Eye (tissue), 1 donor: ENCODE data around the gene RASGRF2.

Experiments
- DNase-seq: peaks from one replicate; pipeline ENCODE4 v3.0.0-alpha.2; 2015

The RASGRF2 gene

GRCh38 chr5:81213070-81213469 is 252.9 kb downstream of the RASGRF2 start:
- DNase-seq, result no peak

GRCh38 chr5:81214848-81215247 is 254.7 kb downstream of the RASGRF2 start:
- DNase-seq, result no peak

GRCh38 chr5:81216152-81216551 is 256.0 kb downstream of the RASGRF2 start:
- no peak for DNase-seq

DNA sequence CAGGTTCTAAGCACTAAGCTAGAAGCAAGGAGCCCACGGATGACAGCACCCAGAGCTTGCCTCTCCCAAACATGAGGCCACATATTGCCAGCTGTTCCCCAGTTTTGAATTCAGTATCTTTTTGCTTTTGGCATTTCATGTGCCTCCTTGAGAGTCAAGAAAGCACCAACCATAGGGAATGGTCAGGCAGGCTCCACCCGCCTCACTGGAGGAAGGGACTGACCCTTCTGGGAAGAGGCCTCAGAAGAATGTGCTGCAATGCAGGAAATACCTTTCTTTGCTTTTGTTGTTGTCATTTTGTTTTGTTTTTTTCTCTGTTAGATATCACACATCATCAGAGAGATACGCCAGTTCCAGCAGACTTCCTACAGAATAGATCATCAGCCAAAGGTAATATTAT is 259.2 kb downstream of the RASGRF2 start:
- no peak for DNase-seq

DNA sequence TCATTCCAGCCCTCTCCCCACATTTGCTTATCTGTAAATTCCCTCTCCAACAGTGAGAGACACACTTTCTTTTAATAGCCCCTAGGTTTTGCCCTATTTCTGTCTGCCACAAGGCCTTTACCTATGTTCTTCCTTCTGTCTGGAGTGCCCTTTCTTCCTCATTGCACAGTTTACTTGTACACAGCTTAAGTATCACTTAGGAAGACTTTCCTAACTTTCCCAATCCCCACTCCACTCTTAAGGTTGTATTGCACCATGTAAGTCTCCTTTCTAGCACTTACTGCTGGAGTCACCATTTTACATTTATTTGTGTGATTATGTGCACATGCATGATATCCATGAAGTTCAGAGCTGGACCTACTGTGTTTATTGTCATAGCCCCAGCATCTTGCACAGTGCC is 262.1 kb downstream of the RASGRF2 start:
- no peak for DNase-seq

DNA sequence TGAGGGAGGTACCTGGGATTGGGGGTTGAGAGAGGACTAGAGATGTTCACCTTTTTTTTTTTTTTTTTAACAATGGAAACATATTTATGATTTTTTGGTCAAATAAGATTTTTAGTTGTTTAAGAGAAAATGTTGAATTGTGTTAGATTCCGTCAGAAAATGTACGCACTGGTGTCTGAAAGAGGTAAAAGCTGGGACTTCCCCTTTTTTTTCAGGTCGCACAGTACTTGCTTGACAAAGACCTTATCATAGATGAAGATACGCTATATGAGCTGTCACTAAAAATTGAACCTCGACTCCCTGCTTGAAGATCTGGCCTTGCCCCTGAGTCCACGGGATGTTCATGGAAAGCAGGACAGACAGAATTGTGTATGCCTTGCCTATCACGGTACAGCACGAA is 265.3 kb downstream of the RASGRF2 start:
- no peak for DNase-seq

DNA sequence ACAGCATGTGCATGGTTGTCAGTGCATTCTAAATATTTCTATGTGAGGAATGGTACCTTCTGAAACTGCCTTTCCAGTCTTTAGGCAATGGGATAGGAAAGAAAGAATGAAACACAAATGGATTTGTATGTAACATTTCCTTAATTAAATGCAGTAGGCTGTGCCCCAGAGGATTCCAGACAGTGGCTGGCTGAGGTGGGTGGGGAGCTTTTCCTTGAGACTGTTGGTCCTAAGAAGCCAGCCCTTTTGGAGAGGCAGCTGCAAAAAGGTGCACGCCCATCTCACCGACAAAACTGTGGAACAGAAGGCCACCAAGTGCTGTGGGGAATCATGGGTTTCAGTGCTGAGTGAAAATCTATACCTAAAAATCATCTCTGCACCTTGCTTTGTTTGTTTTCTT is 266.1 kb downstream of the RASGRF2 start:
- DNase-seq, result no peak

GRCh38 chr5:81226949-81227348 is 266.8 kb downstream of the RASGRF2 start:
- no peak for DNase-seq

- DNase-seq, result no peak
Measured at GRCh38 chr5:81228084-81228483, 267.9 kb downstream of the RASGRF2 start.

DNA sequence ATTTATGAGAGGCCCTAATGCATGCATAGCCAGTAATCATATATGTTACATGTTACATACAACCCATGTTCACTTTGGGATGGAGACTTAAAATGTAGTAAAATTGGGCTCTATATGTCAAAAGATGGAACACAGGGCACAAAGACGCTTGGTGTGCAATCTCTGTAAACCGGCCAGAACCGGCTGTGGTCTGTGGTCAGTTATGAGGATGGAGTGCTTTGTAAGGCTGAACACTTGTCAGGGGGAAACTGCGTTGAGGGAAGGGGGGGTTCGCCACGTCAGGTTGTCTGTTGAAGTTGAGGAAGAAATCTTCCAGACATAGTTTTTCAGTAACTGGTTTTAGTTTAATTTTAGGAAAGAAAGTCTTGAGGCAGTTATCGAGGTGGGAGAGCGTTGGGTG is 270.3 kb downstream of the RASGRF2 start:
- no peak for DNase-seq

DNA sequence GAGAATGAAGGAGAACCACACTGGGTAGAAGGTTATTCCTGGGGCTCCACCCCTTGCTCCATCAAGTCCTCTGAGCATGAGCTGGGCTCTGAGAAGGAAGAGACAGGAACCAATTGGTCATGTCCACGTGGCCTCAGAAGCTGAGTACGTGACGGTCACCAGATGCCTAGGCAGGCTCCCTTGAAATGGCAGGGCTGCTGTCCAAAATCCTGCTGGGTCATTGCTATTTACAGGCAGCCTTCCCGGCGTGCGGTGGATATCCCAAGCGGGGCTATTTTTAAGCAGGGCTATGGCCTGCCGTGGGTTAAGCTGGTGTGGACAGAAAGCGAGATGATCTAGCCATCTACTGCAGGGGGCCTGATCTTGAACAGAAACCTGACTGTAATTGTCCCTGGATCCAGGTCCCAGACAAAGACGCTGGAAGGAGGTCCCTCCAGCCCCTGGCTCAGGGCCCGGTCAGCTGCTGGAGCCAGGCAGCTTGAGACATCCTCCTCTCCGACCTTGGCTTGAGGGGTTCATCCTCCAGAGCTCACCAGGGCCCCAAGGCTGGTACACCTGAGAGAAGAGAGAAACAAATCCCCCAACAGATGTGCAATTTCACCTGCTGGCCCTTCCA is 272.4 kb downstream of the RASGRF2 start:
- DNase-seq, result no peak

DNA sequence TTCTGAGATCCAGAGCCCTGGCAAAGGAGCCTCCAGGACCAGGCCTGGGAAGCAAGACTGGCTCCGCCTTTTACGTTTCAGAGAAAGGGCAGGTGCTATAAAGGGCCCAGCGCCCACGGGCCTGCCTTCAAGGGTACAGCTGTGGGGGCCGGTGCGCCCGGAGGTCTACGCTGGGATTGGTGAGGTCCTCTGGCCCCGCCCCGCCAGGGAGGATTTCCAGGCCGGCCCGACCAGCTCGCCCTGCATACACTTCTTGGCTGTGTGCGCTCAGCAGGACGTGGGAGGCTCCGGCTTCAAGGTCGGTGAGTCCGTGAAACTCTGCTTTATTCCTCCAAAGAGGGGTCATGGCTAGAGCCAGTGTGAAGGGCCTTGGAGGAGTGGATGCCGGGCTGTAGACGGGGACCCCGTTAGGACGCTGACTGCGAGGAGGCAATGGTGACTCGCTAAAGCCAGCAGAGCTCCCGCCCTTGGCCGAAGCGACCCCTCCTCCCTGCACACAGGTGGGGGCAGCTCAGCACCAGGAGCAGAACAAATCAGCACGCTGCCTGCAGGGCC is 273.0 kb downstream of the RASGRF2 start, which contains the start of gene CKMT2:
CKMT2 (plus strand) TSS at position 243 of the 555 bp plus-strand sequence. CDS start 17,811 bp downstream, outside the sequence.
- DNase-seq, result peak; percentile 77

- no peak for DNase-seq
Measured at GRCh38 chr5:81234299-81234698, 274.1 kb downstream of the RASGRF2 start.

- DNase-seq, result no peak
Measured at GRCh38 chr5:81234801-81235200, 274.6 kb downstream of the RASGRF2 start.

DNA sequence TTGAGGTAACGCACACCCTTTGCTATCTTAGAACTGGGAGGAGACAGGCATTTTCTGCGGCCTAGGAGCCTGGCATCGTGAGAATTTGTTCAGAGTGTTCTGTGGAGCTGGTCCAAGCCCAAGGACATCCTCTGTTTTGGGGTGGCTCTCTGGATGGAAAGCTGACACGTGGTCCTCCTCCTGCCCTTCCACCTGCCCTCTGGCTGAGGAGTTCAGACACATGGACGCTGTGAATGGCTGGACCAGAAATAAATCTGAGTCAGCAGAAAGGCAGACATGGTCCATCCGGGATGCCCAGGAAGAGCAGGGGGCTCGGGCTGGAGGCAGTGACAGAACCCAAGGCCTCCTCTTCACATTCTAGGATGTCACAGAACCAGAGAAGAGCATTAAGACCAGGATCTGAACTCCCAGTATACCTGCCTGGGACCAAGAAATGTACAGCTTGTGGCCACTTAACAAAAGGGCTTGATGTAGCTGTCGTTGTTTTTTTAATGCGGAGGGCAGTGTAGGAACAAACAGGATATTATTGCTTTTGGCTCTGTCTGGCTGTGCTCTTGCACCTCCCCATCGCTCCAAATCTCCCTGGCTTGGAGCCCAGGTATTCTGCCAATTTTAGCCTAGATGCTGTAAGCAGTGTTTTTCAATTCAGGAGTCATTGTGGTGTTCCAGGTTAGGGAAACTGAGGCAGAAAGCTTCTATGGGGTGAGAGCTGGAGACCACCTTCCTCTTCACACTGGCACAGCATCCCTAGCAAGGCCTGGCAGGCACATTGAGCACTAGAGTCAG is 275.3 kb downstream of the RASGRF2 start:
- DNase-seq, result no peak

GRCh38 chr5:81238460-81238859 is 278.3 kb downstream of the RASGRF2 start:
- DNase-seq, result no peak

GRCh38 chr5:81239613-81240012 is 279.4 kb downstream of the RASGRF2 start:
- DNase-seq, result no peak

GRCh38 chr5:81241001-81241400 is 280.8 kb downstream of the RASGRF2 start:
- DNase-seq, result no peak

DNA sequence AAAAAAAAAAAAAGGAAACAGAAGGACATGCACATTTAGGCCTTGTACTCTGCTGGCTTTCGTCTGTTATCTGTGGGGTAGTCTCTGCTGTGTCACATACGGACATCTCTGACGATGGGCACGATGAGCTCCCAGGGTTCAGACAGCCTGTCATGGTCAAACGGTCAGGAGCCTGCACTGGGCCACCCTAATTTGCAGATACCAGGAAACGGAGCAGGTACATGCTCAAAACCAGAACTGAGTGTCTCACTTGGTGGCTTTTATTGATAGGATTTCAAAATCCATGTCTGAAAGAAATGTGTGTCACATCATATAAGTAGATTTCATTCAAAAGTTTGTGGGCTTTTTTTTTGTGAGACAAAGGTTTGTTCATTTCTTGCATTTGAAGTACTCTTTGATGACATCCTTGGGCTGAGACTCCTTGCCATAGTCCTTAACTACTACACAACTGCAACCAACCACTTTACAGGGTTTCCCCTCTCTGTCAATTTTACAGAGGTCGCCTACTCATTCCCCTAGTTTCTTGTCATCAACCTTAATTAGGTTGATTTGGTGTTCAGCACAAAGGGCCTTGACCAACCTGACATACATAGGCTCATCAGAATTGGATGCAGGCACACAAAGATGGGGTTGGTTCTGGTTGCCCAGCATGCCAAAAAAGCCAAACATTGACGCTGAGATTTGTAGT is 281.9 kb downstream of the RASGRF2 start:
- DNase-seq, result no peak

DNA sequence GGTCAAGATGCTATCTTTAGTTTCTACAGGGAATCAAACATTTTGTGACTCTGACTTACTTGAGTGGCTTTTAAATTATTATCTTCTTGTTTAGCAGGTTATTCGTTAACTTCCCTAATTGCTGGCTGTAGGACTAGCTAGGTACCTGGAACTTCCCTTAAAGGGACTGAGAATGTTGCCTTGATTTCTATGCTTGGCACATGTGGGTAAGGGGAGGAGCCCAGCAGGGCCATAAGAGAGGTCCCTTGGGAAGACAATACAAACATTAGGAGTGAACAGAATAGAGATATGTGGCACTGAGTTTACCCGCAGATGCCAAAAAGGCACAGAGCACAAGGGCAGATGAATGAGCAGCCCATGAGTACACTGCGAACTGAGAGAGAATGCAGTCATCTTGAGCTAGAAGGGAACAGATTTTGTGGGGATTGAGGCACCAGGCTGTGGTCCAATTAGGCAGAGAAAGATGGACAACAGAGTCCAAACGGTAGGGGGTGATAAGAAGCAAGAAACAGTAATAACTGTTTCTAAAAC is 282.8 kb downstream of the RASGRF2 start:
- DNase-seq, result no peak

DNA sequence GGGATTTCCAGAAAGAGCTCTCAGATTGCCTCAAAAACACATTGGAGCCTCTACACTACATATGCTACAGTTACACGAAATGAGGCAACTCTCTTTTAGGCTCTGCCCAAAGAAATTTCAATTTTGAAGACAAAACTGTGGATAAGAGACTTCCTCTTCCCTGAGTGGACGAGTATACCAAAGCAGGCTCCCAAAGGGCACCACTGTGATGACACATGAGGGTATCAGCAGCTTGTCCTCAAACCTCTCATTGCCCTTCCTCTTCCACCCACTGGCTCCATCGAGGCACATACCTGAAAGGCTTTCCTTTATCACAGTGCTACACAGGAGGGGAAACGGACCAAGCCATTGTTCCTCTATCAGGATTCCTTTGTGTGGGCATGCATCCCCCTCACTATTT is 284.3 kb downstream of the RASGRF2 start:
- no peak for DNase-seq

DNA sequence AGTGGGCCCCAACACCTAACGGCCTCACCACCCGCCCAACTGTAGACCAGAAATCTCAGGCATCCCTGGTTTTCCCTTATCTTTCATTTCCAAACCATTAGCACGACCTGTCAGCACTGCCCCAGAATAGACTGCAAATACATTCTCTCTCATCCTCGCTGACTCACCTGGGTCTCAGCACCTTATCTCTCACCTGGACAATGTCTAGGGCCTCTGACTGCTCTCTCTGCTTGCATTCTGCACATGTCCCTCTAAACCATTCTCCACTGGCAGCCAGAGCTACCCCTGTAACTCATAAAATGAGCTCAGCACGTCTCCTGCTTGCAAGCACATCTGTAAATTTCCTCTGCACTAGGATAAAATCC is 285.7 kb downstream of the RASGRF2 start:
- DNase-seq, result no peak

DNA sequence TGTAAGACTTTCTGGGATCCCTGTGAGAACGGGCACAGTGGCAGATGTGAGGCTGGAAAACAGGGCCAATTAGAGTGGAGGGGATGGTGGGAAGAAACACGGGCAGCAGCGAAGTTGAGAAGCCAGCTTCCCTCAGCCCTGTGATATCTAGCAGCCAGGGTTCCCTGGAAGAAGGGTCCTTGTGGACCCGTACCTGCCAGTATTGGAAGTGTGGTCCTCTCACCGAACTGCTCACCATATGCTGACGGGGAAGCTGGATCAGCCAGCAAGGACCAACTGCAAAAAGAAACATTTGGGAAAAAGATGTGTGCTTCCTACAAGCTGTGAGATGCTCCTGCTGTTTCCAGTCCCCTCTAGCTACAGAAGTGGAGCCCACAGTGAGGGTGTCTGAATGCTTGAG is 286.5 kb downstream of the RASGRF2 start:
- DNase-seq, result no peak
